GM23248 (cell line): ENCODE results near the gene NACC1.

Source experiments
- EZH2 ChIP-seq: fragments of 200-600 bp; sonication (generic); IDR thresholded peaks from 2 replicates; pipeline ENCODE4 v1.6.1; 2018; ENCODE audit warnings: antibody characterized with exemption, mild to moderate bottlenecking; ENCODE audit not compliant: insufficient read depth, poor library complexity, severe bottlenecking
- EZH2phosphoT487 ChIP-seq: fragments of 200-600 bp; sonication (generic); IDR thresholded peaks from 2 replicates; pipeline ENCODE4 v1.6.1; 2018; ENCODE audit warnings: antibody characterized with exemption, moderate library complexity, mild to moderate bottlenecking, low read depth; ENCODE audit not compliant: insufficient read depth

DNA sequence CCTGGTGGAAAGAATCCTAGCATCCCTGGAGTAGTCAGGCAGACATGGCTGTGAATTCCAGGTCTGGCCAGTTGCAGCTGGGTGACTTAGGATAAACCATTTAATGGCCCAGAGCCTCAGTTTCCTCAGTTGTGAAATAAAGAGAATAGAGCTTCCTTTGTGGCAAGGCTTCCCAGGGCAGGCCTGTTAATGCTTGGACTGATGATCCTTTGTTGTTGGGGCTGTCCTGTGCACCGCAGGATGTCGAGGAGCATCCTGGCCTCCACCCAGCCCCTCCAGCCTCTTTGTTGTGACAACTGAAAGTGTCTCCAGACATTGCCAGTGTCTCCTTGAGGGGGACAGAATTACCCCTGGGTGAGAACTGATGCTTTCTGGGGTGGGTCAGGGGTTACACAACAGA is 31.7 kb upstream of the NACC1 start:
- TF ChIP-seq EZH2 (no peak), EZH2phosphoT487 (no peak)
